Ectodermal cell (in vitro differentiated cells): ENCODE measurements around the gene MALRD1.

Experiments used
- H3K27ac ChIP-seq: 2 replicates; pipeline ENCODE4 v1.7.0; 2013; ENCODE audit warnings: mild to moderate bottlenecking, low read depth, low read length; ENCODE audit not compliant: insufficient read depth, poor library complexity, severe bottlenecking
- H3K27me3 ChIP-seq: 2 replicates; pipeline ENCODE4 v1.7.0; 2013; ENCODE audit warnings: mild to moderate bottlenecking, low read length; ENCODE audit not compliant: insufficient read depth, control insufficient read depth, poor library complexity, severe bottlenecking
- H3K36me3 ChIP-seq: one replicate; pipeline ENCODE4 v1.7.0; 2013; ENCODE audit warnings: low read length; ENCODE audit not compliant: control insufficient read depth, insufficient read depth
- H3K4me1 ChIP-seq: one replicate; pipeline ENCODE4 v1.7.0; 2013; ENCODE audit warnings: low read length; ENCODE audit not compliant: control insufficient read depth, insufficient read depth
- H3K4me3 ChIP-seq: 2 replicates; pipeline ENCODE4 v1.7.0; 2013; ENCODE audit warnings: low read depth, low read length, control low read depth; ENCODE audit not compliant: insufficient read depth
- H3K9me3 ChIP-seq: 2 replicates; pipeline ENCODE4 v1.7.0; 2013; ENCODE audit warnings: mild to moderate bottlenecking, low read length, moderate library complexity; ENCODE audit not compliant: control insufficient read depth
- WGBS, 2 experiments: methylation state at CpG; one replicate each; pipeline ENCODE4 v1.1.7; 2013; ENCODE audit warnings: missing lambda C conversion rate in 2 of 2; 5-methylcytosine and 5-hydroxymethylcytosine counted together

The MALRD1 gene

DNA sequence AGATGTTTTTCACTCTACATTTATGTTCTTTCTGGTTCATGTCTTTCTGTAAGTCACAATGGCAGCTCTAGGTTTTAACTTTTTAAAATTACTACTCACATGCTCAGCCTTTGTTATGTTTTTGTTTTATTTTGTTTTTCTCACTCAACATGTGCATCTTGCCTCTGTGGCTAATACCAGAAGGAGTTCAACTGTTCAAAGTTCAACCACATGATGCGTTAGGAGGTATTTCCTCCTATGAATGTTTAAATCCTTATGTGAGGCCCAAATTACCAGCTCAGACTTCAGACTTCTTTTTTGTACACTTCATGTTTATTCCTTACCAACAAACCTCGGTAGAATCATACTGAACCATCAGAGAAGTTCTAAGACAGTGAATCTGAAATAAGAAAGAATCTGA lies 151.6 kb downstream of the MALRD1 start:
- H3K27ac ChIP-seq: no peak overlapping the region
- H3K4me3 ChIP-seq: no peak overlapping the region
- no peaks in the 10 kb centered on the region for H3K27me3 ChIP-seq
- H3K36me3 ChIP-seq: no peaks in the 10 kb centered on the region
- H3K9me3 ChIP-seq: no peaks in the 10 kb centered on the region
- WGBS, 2 experiments: 94 to 98% methylated on average over 2 of the region's 2 CpGs
- no peaks in the 10 kb centered on the region for H3K4me1 ChIP-seq

DNA sequence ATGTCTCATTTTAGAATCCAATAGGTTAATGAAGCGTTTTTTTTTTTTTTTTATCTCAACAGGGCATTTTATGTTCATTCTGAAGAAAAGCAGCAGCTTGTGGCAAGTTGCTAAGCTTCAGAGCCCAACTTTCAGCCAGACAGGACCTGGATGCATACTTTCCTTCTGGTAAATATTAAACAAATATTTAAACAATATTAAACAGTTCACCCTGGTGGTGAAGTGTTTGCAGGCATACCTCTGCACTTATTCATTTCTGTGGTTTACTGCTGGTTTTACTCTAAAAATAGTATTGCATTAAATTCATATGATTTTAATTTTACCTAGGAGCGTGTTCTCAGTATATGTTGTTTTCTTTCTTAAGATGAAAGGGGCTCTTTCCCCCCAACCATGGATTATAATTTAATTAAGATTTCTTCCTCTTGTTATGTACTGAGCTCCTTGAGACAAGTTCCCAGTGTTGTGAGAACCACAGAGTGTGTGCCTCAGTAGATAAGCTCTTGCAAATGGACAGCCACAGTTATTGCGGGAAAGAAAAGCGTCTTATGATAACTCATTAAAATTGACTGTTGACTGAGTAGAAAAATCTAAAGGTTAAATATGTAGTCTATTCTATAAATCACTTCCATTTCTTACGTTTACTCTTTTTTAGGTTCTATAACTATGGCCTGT lies 155.8 kb downstream of the MALRD1 start:
- no peaks in the 10 kb centered on the region for H3K36me3 ChIP-seq

DNA sequence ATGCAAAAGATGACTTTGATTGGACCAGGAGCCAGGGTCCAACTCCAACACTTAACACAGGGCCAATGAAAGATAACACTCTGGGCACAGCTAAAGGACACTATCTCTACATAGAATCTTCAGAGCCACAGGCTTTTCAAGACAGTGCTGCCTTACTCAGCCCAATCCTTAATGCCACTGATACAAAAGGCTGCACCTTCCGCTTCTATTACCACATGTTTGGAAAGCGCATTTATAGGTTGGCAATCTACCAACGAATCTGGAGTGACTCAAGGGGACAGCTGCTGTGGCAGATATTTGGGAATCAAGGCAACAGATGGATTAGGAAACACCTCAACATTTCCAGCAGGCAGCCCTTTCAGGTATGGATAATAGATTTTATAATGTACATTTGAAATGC lies 160.7 kb downstream of the MALRD1 start:
- H3K36me3 ChIP-seq: no peaks in the 10 kb centered on the region
- H3K9me3 ChIP-seq: no peaks in the 10 kb centered on the region
- 92 to 93% methylated on average over 3 of the region's 3 CpGs for WGBS, 2 experiments
- H3K4me1 ChIP-seq: no peaks in the 10 kb centered on the region
- H3K27ac ChIP-seq: no peak overlapping the region
- H3K27me3 ChIP-seq: no peaks in the 10 kb centered on the region
- H3K4me3 ChIP-seq: no peak overlapping the region

More for the DNA sequence above, 155.8 kb downstream of the MALRD1 start:
- H3K4me3 ChIP-seq: no peak overlapping the region
- H3K27ac ChIP-seq: no peak overlapping the region
- H3K4me1 ChIP-seq: no peaks in the 10 kb centered on the region
- no peaks in the 10 kb centered on the region for H3K27me3 ChIP-seq
- H3K9me3 ChIP-seq: no peaks in the 10 kb centered on the region
- 93% methylated on average over 3 to 4 of the region's 5 CpGs for WGBS, 2 experiments

DNA sequence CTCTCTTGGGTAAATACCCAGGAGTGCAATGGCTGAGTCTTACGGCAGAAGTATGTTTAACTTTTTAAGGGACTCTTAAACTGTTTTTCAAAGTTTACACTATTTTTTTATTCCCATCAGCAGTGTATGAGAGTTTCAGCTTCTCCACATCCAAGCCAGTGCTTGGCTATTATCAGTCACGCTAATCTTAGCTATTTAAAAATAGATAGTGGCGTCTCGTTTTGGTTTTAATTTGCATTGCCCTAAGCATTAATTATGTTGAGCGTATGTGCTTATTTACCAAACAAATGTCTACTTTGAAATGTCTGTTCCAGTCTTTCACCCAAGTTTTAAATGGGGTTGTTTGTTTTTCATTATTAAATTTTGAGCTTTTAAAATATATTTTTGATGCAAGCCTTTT lies 164.0 kb downstream of the MALRD1 start:
- no peaks in the 10 kb centered on the region for H3K27me3 ChIP-seq
- H3K4me3 ChIP-seq: no peak overlapping the region
- H3K4me1 ChIP-seq: no peaks in the 10 kb centered on the region
- no peaks in the 10 kb centered on the region for H3K9me3 ChIP-seq
- no peak overlapping the region for H3K27ac ChIP-seq
- WGBS, 2 experiments: 85 to 86% methylated on average over 5 of the region's 5 CpGs
- no peaks in the 10 kb centered on the region for H3K36me3 ChIP-seq

DNA sequence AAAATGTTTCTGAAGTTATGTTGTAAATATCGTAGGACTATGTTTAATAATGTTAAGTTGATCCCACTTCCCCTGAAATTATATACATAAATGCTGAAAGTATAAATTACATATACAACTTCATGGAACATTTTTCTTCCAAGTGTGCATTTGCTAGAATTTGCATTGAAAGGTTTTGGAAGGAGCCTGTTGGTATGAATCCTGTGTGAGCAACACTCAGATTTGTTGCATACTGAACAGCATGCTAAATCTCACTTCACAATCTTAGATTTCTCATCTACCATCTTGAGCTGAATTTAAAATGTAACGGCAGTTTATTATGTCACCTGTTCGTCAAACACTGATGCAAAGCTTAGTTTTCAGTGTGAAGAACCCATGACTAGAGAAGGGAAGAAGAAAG lies 172.6 kb downstream of the MALRD1 start:
- no peaks in the 10 kb centered on the region for H3K4me1 ChIP-seq
- WGBS, 2 experiments: 97 to 98% methylated on average over 2 of the region's 3 CpGs

DNA sequence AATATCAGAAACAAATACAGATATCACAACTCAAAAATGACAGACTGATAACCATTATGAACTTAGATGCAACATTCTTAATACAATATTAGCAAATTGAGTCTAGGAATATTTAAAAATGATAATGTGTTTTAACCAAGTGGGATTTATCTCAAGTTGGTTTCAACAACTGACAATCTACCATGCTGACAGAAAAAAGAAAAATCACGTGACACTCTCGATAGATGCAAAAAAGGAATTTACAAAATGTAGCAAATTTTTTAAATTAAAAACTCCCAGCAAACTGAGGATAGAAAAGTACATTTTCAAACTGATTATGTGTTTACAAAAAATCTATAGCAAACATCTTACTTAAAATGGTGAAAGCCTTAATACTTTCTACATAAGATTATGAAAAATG lies 177.4 kb downstream of the MALRD1 start:
- Histone ChIP-seq H3K36me3 (no peaks in the 10 kb centered on the region), H3K27ac (no peak overlapping the region), H3K27me3 (no peaks in the 10 kb centered on the region), H3K9me3 (no peaks in the 10 kb centered on the region), H3K4me3 (no peak overlapping the region), H3K4me1 (no peaks in the 10 kb centered on the region)
- WGBS, 2 experiments: 100% methylated on average over 2 of the region's 2 CpGs; no CpG with 5 or more reads in 1 of the 2 experiments

More for the DNA sequence above, 172.6 kb downstream of the MALRD1 start:
- Histone ChIP-seq H3K36me3 (no peaks in the 10 kb centered on the region), H3K27ac (no peak overlapping the region), H3K27me3 (no peaks in the 10 kb centered on the region), H3K9me3 (no peaks in the 10 kb centered on the region), H3K4me3 (no peak overlapping the region)

DNA sequence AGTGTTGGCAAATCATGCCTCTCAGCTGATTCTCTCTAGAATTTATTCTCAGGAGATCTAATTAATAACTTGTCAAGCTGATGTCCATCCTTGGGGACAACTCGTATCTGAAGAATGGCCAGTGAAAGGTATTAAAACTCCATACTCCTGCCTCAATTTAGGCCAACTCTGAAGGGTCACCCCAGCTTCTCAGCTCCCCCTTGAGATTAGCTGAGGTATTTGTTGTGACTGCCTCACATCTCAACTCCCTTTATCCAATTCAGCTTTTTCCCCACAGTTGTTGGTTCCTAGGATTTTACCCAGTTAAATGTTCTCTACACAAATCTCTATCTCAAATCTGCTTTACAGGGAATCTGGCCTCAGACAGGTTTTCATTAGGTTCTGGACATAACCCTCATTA lies 182.4 kb downstream of the MALRD1 start:
- Histone ChIP-seq H3K27me3 (no peaks in the 10 kb centered on the region), H3K4me3 (no peak overlapping the region), H3K27ac (no peak overlapping the region), H3K9me3 (no peaks in the 10 kb centered on the region), H3K36me3 (no peaks in the 10 kb centered on the region), H3K4me1 (no peaks in the 10 kb centered on the region)
- 85 to 96% methylated on average over 1 of the region's 1 CpG for WGBS, 2 experiments

DNA sequence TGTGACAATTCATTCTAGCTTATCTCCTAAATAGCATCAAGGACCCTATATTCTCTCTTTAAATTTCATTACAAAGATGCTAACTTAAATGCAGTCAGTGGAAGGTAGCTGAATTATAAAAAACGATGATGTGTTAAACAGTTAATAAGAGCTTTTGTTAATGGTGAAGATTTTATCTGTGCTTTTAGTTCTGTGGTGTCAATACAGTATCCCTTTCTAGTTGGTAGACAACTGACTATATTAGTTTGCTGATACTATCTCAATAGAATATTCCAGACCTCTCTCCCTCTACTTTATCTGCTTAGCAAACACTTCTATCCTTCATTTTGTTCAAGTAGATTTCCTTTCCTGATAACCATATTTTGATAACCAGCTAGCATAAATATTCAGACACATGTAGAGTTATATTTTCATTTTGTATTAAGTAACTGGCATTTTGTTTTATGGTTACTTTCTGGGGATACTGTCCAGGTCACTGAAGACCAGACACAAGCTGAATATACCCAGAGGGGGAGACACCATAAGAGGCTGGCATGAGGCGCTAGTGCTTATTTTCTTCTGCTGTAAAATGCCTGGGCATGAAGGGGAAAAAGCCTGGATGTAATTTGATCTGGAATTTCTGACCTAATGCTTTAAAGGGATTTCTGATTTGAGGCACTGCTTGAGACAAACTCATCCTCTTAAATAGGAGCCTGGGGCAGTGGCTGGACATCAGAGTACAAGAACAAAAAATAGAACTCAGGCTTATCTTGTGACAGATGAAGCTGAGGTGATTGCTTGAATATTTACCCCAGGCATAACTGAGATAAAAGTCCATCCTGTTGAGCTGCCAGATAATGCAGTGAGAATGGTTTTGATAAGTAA lies 197.5 kb downstream of the MALRD1 start:
- Histone ChIP-seq H3K9me3 (no peaks in the 10 kb centered on the region), H3K27me3 (no peaks in the 10 kb centered on the region), H3K4me1 (no peaks in the 10 kb centered on the region), H3K36me3 (no peaks in the 10 kb centered on the region), H3K4me3 (no peak overlapping the region), H3K27ac (no peak overlapping the region)
- WGBS, 2 experiments: 85 to 90% methylated on average over 2 of the region's 2 CpGs

DNA sequence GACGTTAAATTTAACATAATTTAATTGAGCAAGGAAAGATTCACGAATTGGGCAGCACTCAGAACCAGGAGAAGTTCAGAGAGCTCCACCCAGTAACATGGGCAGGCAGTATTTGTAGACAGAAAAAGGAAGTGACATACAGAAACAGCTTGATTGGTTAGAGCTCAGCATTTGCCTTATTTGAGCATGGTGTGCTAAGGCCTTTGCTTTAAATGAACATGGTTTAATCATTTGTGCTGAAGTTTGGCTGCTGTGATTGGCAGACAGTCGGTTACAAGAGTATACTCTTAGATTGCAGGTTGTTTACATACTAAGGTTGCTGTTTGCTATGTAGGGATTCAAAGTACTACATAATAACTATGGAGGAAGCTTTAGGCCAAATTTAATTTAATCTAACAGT lies 199.2 kb downstream of the MALRD1 start:
- 91 to 98% methylated on average over 3 of the region's 3 CpGs for WGBS, 2 experiments

DNA sequence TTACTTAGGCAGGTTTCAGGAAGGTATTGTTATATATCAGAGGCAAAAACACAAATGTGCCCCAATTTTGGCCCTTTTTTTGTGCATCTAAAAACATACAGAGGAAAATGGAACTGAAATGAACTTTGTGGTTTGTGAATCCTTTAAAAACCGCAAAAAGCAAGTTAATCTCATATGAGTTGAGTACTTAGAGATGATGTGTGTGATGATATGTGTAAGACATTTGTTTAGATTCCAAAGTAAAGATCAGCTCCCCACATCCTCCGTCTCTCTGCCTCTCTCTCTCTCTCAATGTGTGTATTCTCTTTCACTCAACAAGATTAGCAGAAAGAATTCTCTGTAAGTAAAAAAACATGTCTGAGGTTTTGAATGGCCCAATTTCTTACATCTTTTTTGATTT lies 201.9 kb downstream of the MALRD1 start:
- Histone ChIP-seq H3K9me3 (no peaks in the 10 kb centered on the region), H3K27me3 (no peaks in the 10 kb centered on the region), H3K4me3 (no peak overlapping the region), H3K36me3 (no peaks in the 10 kb centered on the region), H3K27ac (no peak overlapping the region), H3K4me1 (no peaks in the 10 kb centered on the region)
- 98 to 100% methylated on average over 1 to 2 of the region's 2 CpGs for WGBS, 2 experiments

More for the DNA sequence above, 199.2 kb downstream of the MALRD1 start:
- no peaks in the 10 kb centered on the region for H3K9me3 ChIP-seq
- H3K27ac ChIP-seq: no peak overlapping the region
- H3K36me3 ChIP-seq: no peaks in the 10 kb centered on the region
- no peaks in the 10 kb centered on the region for H3K27me3 ChIP-seq
- H3K4me3 ChIP-seq: no peak overlapping the region
- no peaks in the 10 kb centered on the region for H3K4me1 ChIP-seq
